Renal cortex interstitium (tissue), 11 donors: ENCODE results near the gene ERAS. TPM values are rescaled to one million over a fixed set of nuclear protein-coding genes. Genes with fewer than 3 reads are reported as not detected.
"Not testable (repeated sequence)": the region's sequence is repeated elsewhere in the genome, so short reads cannot be mapped to it uniquely, and the experiment has no call there.

Source experiments
- DNase-seq, 11 donors: peaks; one replicate each; pipeline ENCODE4 v3.0.0-alpha.2; 2013; ENCODE audit warnings: low read depth in 9 of 11, low spot score in 4 of 11; ENCODE audit errors: extremely low read depth in 1 of 11
- polyA plus RNA-seq, 3 donors: library from polyadenylated mRNA; unstranded; fragments of 120-200 nt; gene quantifications; one replicate each; pipeline ENCODE4 v1.2.1, GENCODE V29; 2013; ENCODE audit not compliant: insufficient read length in 3 of 3

Gene ERAS
- polyA plus RNA-seq, 3 donors = 0.16 to 0.18 (median 0.16) TPM

DNA sequence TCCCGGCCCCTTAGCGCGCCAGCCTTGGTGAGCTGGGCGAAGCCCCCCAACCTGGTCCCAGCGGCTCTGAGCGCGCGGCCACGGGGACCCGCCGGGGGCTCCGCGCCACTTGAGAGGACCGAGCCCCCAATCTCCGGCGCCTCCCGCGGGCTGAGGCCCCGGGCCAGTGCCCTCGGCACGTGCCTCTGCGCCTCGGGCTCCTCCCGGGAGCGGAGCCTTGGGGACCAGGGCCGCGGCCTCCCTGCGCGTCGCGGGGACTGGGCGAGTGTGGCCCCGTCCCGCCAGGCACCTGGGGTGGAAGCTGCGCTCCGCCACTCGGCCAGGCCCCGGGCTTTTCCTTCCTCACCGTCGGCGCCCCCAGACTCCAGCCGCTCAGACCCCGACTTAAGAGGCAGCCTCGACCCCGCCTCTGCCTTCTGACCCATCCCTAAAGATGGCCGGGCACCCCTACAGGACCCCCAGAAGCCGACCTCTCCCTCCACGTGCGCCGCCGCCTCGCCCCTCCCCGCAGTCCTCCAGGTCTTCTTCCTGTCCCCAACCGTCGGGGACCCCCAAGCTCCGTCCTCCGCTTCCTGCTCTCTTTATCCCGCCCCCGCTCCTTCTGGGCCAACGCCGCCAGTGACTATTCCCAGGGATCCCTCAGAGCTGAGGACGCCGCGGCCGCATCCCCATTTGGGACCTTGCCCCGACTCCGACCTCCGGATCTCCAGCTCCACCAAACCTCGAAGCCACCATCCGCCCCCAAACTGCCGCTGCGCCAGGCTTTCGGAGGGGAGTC is 752 bp downstream of the ERAS start:
- DNase-seq = no peak

DNA sequence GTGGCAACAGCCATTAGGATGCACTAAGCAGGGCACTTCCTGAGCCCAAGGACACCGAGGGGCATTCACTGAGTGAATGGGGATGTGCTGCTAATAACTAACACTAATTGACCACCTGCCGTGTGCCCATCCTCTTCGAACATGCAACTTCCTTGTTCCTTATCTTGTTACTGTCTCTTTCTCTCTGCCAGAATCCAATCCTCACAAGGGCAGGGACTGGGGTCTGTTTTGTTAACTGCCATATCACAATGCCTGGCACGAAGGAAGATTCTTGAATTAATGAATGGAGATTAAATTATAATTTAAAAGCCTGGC is 1.3 kb downstream of the ERAS start:
- DNase-seq = no peak

DNA sequence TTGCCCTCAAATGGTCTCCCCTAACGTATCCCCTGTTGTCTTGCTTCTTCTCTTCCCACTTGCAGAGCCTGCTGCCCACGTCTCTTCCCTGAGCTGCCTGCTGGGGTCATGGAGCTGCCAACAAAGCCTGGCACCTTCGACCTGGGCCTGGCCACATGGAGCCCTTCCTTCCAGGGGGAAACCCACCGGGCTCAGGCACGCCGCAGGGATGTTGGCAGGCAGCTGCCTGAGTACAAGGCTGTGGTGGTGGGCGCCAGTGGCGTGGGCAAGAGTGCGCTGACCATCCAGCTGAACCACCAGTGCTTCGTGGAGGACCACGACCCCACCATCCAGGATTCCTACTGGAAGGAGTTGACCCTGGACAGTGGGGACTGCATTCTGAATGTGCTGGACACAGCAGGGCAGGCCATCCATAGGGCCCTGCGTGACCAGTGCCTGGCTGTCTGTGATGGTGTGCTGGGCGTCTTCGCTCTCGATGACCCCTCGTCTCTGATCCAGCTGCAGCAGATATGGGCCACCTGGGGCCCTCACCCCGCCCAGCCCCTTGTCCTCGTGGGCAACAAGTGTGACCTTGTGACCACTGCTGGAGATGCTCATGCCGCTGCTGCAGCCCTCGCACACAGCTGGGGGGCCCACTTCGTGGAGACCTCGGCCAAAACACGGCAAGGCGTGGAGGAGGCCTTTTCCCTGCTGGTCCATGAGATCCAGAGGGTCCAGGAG is 2.9 kb downstream of the ERAS start:
- no peak for DNase-seq

DNA sequence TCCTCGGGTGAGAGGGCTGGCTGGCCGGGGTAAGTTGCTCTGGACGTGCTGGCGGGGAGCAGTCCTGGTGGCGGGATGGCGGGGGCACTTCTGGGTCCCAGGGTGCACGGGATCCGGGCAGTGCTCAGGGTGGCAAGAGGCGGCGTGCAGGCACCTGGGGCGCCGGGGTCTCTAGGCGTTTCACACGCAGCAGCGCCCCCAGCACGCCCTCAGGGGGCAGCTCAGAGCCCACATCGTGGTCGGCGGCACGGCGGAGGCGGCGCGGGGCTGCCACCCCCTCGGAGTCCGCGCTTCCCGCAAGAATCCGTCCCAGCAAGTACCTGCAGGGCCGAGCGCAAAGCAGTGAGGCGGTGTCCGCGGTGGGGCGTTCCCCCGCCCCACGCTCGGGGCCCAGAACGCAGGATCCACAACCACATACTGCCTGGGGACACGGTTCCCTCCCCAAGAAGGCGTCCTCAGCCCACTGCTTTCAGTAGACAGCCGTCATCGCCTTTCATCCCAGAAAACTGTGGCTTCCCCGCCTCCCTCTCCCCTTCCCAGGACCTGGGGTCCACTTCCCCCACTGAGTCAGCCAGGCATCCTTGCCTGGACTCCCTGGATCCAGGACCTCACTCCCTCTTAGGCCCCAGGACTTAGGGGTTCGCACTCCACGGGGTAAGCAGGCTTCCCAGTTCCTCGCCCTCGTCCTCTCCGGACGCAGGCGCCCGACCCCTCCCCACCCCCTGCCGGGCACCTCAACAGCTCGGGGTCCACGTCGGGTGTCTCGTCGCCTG is 5.0 kb downstream of the ERAS start:
- no peak for DNase-seq

DNA sequence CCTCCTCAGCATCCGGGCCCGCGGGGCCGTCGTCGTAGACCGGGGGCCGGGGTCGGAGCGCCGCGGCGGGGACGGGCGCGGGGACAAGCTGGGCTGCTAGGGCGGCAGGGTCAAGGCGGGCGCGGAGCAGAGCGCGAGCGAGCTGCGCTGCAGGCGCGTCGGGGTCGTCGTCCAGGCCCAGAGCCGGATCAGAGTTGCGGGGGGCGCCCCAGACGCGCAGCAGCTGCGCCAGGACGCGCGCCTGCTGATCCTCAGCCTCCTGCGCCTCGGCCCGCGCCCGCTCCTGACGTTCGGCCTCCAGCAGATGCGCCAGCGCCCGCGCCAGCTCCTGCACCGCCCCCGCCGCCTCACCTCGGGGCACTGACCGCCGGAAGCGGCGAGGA is 5.6 kb downstream of the ERAS start:
- no peak for DNase-seq

DNA sequence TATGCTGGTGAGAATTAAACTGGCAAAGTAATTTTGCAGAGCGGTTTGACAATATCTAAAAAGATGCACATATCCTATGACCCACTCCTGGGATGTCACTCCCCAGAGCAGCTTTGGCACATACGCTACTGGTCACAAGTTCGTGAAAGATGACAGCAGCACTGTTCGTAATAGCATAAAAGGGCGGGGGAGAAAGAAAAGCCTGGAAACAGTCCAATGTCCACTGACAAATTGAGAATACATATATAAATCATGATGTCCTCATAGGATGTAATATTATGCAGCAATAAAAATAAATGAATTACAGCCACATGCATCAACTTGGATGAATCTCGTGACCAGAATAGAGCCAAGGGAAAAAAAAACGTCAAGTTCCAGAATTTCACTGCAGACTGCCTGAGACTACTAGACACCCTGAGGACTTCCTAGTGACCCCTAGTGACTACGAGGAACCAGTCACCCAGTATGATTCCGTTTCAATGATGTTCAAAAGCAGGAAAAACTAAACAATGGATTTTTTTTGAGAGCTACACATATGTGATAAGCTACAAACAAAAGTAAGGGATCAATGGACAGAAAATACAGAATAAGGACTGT is 7.3 kb downstream of the ERAS start:
- no peak for DNase-seq

DNA sequence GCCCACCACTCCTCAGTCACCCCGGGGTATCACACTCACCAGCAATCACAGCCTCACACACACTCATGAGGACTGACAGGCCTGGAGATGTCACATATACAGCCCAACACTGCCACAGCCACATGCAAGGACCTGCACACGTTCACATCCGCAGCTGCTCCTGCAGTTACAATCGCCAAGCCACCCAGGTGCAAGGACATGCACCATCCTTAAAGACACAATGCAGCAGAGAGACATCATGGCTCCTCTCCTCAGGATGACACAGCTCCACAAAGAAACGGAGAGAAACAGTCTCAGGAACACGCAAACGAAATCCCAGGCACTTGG is 8.0 kb downstream of the ERAS start:
- DNase-seq = no peak

DNA sequence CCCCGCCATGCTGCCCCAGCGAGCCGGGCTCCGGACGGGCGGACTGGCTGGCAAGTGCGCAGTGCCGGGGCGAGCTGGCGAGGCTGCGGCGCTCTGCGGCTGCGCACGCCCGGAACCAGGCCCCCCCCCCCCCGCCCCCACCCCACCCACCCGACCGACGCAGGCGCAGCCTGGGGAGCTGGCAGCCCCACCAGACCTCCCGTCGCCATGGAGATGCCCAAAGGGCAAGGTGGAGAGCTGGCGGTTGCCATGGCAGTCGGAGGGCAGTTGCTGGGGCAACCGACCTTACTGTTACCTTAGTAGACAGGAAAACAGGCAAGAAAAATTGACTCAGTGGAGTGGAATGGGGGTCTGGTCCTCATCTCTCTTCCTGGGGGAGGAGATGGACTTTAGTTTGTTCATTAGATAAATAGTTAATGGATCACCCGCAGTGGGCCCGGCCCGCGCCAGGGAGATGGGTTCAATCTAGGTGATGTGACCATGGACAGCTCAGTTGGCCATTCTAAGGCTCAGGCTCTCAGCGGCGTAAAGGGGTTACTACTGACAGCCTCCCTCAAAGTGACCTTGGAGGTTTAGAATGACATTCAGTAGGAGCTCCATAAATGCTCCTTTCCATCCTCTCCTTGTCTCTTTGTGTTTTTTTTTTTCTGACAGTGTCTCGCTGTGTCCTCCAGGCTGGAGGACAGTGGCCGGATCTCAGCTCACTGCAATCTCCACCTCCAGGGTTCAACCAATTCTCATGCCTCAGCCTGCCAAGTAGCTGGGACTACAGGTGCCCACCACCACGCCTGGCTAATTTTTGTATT is 9.4 kb downstream of the ERAS start, which contains the start of gene PCSK1N:
PCSK1N (minus strand) TSS at position 87 of the 806 bp plus-strand sequence; CDS start at position 9, 78 bp downstream.
- peak in 8 of 11 donors; percentile 8 to 67 (median 32) for DNase-seq

DNA sequence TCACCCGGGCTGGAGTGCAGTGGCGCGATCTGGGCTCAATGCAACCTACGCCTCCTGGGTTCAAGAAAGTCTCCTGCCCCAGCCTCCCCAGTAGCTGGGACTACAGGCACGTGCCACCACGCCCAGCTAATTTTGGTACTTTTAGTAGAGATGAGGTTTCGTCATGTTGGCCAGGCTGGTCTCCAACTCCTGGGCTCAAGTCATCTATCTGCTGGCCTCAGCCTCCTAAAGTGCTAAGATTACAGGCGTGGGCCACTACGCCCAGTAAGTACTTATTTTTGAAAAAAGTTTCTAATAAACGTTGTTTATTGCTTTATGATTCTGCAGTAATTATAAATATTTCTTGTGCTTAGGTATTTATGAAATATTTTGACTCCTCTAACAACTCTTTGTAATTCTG is 13.4 kb downstream of the ERAS start:
- DNase-seq = no peak

DNA sequence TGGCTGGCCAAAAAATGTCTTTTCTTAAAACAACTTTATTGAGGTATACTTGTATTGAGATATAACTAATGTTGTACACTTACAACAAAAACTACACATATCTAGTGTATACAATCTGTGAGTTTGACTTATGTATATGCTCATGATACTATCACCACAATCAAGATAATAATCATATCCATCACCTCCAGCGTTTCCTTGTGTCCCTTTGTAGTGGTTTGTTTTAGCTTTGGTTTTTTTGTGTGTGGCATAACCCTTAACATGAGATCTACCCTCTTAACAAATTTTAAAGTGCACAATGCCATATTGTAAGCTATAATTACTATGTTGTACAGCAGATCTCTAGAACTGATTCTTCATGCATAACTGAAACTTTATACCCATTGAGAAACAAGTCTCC is 22.5 kb downstream of the ERAS start:
- no peak for DNase-seq

DNA sequence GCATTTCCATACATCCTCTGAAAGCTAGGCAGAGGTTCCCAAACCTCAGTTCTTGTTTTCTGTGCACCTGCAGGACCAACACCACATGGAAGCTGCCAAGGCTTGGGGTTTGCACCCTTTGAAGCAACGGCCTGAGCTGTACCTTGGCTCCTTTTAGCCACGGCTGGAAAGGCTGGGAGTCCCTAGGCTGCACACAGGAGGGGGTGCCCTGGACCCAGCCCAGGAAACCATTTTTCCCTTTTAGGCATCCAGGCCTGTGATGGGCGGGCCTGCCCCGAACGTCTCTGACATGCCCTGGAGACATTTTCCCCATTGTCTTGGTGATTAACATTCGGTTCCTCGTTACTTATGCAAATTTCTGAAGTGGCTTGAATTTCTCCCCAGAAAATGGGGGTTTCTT is 26.5 kb downstream of the ERAS start:
- no peak for DNase-seq

DNA sequence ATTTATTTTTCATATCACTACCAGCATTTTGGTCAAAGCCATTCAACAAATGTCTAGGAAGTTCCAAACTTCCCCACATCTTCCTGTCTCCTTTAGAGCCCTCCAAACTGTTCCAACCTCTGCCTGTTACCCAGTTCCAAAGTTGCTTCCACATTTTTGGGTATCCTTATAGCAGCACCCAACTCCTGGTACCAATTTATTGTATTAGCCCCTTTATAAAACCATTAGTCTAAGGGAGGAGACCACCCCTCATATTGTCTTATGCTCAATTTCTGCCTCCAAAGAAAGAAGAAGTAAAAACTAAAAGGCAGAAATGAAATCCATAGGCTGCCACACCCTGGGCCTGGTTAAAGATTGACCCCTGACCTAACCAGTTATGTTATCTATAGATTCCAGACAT is 27.2 kb downstream of the ERAS start:
- DNase-seq = not testable (repeated sequence)

DNA sequence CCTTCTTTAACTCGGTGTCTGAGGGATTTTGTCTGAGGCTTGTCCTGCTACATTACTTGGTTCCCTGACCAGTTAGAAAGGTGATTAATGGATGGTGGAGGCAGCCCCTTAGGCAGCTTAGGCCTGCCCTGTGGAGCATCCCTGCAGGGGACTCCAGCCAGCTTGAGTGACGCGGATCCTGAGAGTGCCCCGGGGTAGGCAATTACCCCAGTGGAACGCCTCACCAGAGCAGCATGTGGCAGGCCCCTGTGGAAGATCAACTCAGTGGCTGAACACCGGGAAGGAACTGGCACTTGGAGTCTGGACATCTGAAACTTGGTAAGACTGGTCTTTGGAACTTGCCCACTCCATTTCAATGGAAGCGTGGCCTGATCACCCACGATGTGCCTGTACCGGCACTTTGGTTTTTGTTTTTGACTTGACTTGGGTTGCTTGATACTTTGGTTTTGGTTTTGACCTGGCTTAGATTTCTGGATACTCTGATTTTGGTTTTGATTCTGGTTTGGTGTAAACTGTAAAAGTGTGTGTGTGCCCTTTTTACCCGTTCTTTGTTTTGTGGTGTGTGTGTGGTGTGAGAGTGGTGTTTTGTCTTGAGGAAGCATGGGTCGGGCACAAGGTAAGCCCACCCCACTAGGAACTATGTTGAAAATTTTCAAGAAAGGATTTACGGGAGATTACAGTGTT is 27.9 kb downstream of the ERAS start:
- not testable (repeated sequence) for DNase-seq

DNA sequence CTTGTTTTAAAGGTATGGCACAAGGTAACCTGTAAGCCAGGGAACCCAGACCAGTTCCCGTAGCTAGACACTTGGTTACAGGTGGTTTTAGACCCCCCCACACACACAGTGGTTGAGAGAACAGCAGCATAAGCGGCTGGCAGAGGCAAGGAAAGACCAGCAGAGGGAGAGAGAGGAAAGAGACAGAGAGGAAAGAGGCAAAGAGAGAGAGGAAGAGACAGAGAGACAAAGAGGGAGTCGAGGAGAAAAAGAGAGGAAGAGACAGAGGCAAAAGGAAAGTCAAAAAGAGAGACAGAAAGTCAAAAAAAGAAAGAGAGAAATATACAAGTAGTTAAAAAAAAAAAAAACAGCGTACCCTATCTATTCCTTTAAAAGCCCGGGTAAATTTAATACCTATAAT is 28.6 kb downstream of the ERAS start:
- DNase-seq = no peak

DNA sequence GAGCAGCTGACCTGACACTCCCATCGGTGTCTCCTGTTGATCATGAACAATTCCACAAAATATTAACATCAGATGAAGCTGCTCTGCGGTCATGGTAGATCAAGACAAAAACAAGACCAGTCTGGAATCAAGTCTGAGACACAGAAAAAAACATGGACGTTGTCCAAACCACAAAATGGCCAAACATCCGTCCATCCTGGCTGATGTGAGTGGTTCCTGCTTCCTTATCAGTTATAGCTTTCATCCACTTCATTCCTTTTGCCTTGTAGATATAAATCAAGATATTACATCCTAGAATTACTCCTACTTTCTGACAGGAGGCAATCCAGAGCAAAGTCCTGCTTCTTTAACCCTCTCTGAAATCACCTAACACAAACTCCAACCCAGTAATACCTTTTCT is 37.9 kb downstream of the ERAS start:
- no peak for DNase-seq

DNA sequence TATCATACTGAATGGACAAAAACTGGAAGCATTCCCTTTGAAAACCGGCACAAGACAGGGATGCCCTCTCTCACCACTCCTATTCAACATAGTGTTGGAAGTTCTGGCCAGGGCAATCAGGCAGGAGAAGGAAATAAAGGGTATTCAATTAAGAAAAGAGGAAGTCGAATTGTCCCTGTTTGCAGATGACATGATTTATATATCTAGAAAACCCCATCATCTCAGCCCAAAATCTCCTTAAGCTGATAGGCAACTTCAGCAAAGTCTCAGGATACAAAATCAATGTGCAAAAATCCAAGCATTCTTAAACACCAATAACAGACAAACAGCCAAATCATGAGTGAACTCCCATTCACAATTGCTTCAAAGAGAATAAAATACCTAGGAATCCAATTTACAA is 45.7 kb downstream of the ERAS start:
- DNase-seq = not testable (repeated sequence)

DNA sequence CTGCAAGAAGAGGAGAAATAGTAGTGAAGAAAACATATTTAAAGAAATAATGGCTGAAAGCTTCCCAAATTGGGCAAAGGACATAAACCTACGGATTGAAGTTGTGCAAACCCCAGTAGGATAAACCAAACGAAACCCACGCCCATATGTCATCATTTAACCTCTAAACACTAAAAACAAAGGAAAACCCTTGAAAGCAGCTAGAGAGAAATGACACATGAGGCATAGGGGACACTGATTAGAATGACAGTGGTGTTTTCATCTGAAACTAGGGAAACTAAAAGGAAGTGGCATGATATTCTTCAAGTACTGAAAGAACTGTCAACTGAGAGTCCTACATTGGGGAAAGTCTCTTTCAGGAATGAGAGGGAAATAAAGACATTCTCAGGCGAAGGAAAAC is 50.6 kb downstream of the ERAS start:
- not testable (repeated sequence) for DNase-seq
